Measurements from ENCODE around the gene ABTB1.
"Not testable (repeated sequence)": the region's sequence is repeated elsewhere in the genome, so short reads cannot be mapped to it uniquely, and the experiment has no call there.

Gene ABTB1

GRCh38 chr3:127650236-127650635 is 22.5 kb upstream of the ABTB1 start:
- DNase-seq (ENCODE audit: low read depth in 2 of 2) = no peak

GRCh38 chr3:127651516-127652172 is 21.1 kb upstream of the ABTB1 start:
- DNase-seq (ENCODE audit: low read depth in 2 of 2) = no peak

DNA sequence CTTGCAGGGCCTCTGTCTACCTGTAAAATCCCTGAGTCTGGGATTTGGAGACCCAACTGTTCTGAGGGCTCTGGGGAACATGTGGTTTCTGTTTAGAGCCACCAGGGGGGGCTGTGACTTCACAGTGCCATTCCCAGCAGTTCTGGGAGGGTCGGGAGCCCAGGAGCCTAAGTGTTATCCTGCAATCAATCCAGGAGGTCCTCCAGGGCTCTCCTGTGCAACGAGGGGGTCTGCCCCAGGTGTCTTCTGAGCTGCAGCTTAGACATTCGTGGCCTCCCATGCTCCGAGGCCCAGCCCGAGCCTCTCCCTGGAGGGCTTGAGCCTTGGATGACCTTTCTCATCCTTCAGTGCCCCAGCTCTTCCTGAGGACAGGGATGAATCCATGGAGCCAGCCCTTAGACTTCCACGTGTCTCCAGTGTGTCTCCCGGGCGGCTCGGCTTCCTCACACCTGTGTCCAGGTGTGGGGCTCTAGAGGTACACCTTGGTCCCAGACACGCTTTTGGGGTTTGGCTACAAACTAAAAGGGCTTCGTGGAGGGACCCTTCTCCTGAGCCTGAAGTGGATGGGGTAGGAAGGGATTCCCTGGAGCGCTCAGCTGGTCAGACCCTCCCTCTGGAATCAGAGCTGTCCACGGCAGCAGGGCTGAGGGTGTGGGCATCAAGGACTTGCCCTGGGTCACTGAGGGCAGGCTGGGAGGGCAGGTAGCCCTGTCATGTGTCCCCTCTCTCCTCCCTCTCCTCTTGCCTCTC is 20.3 kb upstream of the ABTB1 start:
- DNase-seq (ENCODE audit: low read depth in 2 of 2) = no peak

DNA sequence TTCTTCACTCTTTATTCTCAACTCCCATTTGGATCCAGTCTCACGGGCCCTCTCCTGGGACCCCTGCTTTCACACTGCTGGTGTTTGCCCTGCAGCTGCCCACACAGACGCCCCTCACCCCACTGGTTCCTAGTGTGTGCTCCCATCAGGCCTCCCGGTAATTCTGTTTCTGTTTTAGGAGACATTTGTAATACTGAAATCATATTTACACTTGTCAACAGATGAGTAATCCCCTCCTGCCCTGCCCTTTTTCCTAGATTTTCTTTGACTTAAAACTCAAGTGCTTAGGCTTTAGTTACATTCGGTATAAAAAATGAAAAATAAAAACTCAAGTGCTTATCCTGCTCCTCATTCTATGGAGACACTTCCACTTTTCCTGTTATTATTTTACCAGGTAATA is 18.4 kb upstream of the ABTB1 start:
- no peak for DNase-seq (ENCODE audit: low read depth in 2 of 2)

- DNase-seq (ENCODE audit: low read depth in 2 of 2) = not testable (repeated sequence)
Measured at GRCh38 chr3:127654993-127655392, 17.8 kb upstream of the ABTB1 start.

GRCh38 chr3:127655641-127656040 is 17.1 kb upstream of the ABTB1 start:
- DNase-seq (ENCODE audit: low read depth in 2 of 2) = no peak

DNA sequence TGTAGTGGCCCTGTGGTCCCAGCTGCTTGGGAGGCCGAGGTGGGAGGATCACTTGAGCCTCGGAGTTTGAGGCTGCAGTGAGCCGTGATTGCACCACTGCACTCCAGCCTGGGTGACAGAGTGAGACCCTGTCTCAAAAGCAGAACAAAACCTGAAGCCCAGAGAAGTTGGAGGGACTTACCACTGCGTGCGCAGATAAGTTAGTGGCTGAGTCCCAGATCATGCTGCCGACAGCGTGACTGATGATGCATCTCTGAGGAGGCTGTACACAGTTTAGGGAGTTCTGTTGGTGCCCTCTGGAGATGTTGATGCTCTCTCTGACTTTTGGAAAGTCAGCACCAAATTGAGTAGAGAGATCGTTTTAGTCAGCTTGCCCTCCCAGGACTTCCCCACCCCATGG is 15.8 kb upstream of the ABTB1 start:
- DNase-seq (ENCODE audit: low read depth in 2 of 2) = no peak

- no peak for DNase-seq (ENCODE audit: low read depth in 2 of 2)
Measured at GRCh38 chr3:127658234-127658633, 14.5 kb upstream of the ABTB1 start.

DNA sequence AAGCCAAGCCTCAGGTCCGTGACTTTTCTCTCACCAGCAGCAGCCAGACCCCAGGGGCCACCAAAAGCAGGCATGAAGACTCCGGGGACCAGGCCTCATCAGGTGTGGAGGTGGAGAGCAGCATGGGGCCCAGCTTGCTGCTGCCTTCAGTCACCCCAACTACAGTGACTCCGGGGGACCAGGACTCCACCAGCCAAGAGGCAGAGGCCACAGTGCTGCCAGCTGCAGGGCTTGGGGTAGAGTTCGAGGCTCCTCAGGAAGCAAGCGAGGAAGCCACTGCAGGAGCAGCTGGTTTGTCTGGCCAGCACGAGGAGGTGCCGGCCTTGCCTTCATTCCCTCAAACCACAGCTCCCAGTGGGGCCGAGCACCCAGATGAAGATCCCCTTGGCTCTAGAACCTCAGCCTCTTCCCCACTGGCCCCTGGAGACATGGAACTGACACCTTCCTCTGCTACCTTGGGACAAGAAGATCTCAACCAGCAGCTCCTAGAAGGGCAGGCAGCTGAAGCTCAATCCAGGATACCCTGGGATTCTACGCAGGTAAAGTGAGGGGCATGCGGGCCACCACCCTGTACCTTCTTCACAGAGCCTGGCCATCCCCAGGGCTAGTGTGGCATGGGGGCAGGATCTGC is 12.0 kb upstream of the ABTB1 start:
- no peak for DNase-seq (ENCODE audit: low read depth in 2 of 2)

GRCh38 chr3:127661600-127661999 is 11.2 kb upstream of the ABTB1 start:
- no peak for DNase-seq (ENCODE audit: low read depth in 2 of 2)

GRCh38 chr3:127662001-127662469 is 10.7 kb upstream of the ABTB1 start:
- DNase-seq (ENCODE audit: low read depth in 2 of 2) = no peak

DNA sequence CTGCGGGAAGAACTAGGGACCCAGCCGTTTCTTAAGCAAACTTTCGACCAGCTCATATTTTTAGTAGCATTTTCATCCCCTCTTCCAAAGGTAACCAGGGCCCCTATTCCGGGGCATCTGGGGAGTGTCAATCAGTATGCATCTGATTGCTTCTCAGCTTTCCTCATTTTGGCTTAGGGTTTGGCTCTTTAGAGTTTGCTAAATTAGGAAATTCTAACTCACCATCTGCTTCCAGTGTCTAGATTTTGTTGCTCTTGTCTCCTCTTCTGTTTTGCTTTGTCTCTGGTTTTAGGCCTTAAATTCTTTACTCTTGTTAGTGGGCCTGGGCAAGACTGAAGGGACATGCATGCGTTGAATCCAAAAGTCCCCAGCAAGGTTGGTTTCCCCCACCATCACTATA is 9.6 kb upstream of the ABTB1 start:
- DNase-seq (ENCODE audit: low read depth in 2 of 2) = no peak

GRCh38 chr3:127665165-127665564 is 7.6 kb upstream of the ABTB1 start:
- DNase-seq (ENCODE audit: low read depth in 2 of 2) = no peak

- no peak for DNase-seq (ENCODE audit: low read depth in 2 of 2)
Measured at GRCh38 chr3:127665586-127665985, 7.2 kb upstream of the ABTB1 start.

DNA sequence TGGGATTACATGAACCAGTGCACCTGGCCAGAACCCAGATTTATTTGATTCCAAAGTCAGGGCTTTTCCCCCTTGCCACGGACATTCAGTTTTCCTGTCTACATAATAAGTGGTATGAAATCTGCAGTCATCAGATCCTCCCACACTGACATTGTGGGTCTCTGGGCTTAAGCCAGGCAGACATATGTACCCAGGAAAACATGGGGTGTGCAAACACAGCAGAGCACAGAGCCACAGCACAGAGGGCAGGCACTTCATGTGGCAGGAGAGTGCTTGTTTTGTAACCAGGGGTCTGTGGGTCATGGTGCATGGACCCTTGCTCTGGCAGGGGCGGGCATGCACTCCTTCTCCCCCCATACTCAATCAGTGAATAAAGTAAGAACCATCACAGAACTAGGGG is 6.1 kb upstream of the ABTB1 start:
- no peak for DNase-seq (ENCODE audit: low read depth in 2 of 2)

GRCh38 chr3:127667119-127667681 is 5.6 kb upstream of the ABTB1 start:
- DNase-seq (ENCODE audit: low read depth in 2 of 2) = no peak

DNA sequence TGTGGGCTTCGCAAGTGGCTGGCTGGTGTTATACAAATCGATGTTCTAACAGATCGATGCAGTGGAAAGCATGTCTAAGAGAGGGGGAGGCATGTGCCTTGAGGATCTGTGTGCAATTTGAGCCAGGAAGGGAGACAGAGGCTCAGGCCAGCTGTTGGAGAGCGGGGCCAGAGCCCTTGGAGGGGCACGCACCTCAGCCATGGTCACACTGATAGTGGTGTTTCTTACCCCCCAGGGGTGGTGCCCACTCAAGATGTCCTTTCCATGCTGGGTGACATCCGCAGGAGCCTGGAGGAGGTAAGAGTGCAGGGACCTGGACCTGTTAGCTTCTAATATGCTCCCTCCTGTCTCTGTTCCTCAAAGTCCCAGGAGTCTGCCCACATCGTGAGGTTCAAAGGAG is 3.8 kb upstream of the ABTB1 start:
- DNase-seq (ENCODE audit: low read depth in 2 of 2) = no peak

DNA sequence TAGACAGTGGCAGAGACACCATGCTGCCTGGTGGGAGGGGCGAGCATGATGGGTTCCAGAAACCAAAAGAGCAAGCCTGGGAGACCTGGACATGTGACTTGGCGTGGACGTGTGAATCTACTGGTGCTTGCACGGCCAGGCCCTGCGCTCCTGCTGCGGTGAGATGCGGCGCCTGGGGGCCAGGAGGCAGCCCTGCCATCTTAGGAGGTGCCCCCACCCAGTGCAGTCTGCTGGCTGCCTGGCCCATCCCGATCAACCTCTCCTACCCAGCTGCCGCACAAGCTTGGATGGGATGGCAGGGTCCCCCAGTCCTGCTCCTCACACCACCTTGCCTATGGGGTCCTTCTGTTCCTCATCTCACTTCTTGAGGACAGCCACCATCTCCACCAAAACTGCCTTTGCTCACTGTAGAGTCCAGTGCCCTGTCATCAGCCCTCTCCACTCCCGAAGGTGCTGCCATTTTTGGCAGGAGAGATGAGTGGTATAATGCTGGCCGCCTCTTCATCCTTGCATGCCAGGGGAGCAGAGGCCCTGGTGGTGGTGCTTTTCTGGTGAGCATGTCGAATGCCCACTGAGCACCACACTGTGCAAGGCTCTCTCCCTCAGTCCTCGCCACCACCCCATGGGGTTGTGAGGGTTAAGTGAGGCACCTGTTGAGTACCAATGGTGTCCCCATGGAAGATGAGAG is 3.1 kb upstream of the ABTB1 start:
- DNase-seq (ENCODE audit: low read depth in 2 of 2) = no peak

DNA sequence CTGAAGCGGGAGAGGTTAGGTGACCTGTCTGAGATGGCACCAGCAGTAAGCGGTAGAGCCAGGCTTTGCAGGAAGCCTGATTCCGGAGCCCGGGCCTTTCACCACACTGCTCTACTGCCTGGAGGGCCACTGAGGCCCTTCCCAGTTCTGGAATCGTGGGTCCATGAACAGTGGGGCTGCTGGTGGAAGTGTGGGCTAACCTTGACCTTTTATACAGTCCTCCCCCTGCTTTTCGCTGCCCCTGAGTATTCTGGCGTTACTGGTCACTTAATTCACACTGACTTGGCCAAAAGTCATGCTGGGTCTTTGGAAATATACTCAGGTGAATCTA is 2.6 kb upstream of the ABTB1 start:
- DNase-seq (ENCODE audit: low read depth in 2 of 2) = no peak

DNA sequence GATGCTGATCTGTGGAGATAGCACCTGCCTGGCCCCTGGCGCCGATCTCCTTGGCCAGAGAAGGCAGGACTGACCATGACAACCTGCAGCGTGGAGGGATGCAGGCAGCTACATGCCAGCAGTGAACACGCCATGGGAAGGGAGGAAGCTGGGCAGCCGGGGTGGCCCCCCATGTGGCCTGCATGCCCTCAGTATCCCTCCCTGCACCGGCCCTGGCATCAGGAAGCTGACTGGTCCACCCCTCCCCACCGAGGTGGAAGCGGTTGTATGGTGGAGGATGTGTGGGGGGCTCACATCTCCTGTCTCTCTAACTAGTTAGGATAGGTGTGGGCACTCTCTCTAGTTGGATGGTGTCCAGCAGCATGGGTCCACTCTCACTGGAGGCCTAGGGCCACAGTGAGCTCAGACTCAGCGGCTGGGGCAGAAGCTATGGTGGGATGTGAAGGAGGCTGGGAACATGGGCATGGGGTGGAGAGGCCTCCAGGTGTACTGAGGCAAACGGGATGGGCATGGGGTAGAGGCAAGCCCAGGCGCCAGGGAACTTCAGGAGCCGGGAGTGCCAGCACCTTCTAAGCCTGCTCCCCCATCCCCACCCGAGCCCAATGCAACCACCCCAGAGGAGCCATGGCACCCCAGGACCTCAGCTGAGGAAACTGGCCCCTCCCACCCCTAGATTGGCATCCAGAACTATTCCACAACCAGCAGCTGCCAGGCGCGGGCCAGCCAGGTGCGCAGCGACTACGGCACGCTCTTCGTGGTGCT is 1.8 kb upstream of the ABTB1 start:
- DNase-seq (ENCODE audit: low read depth in 2 of 2) = no peak

Measured in stimulated activated CD8-positive, alpha-beta memory T cell treated with anti-CD3 and anti-CD28 coated beads, Interleukin-2, amount 100 ng/mL, for 48 hours (primary cell).